Measurements from ENCODE around the gene KCNG1. TPM values are rescaled to one million over a fixed set of nuclear protein-coding genes. Genes with fewer than 3 reads are reported as not detected.

The KCNG1 gene
- total RNA-seq, 2 donors from 2014 or later, result 0.70 to 2.3 TPM

- Histone ChIP-seq H3K27me3 (peaks cover 0 to 7% of the 10 kb centered on the region in 2 donors), H3K4me3 (no peak overlapping the region), H3K36me3 (no peaks in the 10 kb centered on the region), H3K27ac (no peak overlapping the region), H3K9me3 (no peaks in the 10 kb centered on the region), H3K4me1 (peaks cover 0 to 16% of the 10 kb centered on the region in 2 donors)
- DNase-seq (ENCODE audit: low spot score), result no peak
- TF ChIP-seq CTCF (IDR thresholded peaks at IDR 0.05), result no peak
These were observed 2.2 kb downstream of the KCNG1 start for GRCh38 chr20:51020657-51021056.

- no peak for TF ChIP-seq CTCF (IDR thresholded peaks at IDR 0.05)
These were observed 3.0 kb downstream of the KCNG1 start for GRCh38 chr20:51019656-51020592.

GRCh38 chr20:51017251-51017650 is 5.7 kb downstream of the KCNG1 start:
- TF ChIP-seq CTCF (IDR thresholded peaks at IDR 0.05), result no peak
- Histone ChIP-seq H3K27ac (no peak overlapping the region), H3K4me1 (no peaks in the 10 kb centered on the region), H3K27me3 (no peaks in the 10 kb centered on the region), H3K4me3 (no peak overlapping the region), H3K36me3 (no peaks in the 10 kb centered on the region), H3K9me3 (no peaks in the 10 kb centered on the region)
- DNase-seq (ENCODE audit: low spot score), result no peak

More at GRCh38 chr20:51019656-51020592, 3.0 kb downstream of the KCNG1 start:
- Histone ChIP-seq H3K27ac (no peak overlapping the region), H3K27me3 (peaks cover 0 to 7% of the 10 kb centered on the region in 2 donors), H3K4me1 (peaks cover 0 to 16% of the 10 kb centered on the region in 2 donors), H3K9me3 (no peaks in the 10 kb centered on the region), H3K36me3 (no peaks in the 10 kb centered on the region), H3K4me3 (no peak overlapping the region)
- DNase-seq (ENCODE audit: low spot score), result no peak

- Histone ChIP-seq H3K9me3 (no peaks in the 10 kb centered on the region), H3K27ac (no peak overlapping the region), H3K4me1 (no peaks in the 10 kb centered on the region), H3K27me3 (no peaks in the 10 kb centered on the region), H3K36me3 (no peaks in the 10 kb centered on the region), H3K4me3 (no peak overlapping the region)
- no peak for TF ChIP-seq CTCF (IDR thresholded peaks at IDR 0.05)
- no peak for DNase-seq (ENCODE audit: low spot score)
These were observed 6.4 kb downstream of the KCNG1 start for GRCh38 chr20:51016521-51016920.

GRCh38 chr20:51014797-51015722 is 7.8 kb downstream of the KCNG1 start:
- Histone ChIP-seq H3K9me3 (no peaks in the 10 kb centered on the region), H3K4me1 (no peaks in the 10 kb centered on the region), H3K27ac (no peak overlapping the region), H3K27me3 (no peaks in the 10 kb centered on the region), H3K36me3 (no peaks in the 10 kb centered on the region), H3K4me3 (no peak overlapping the region)
- peak; percentile 60 for DNase-seq (ENCODE audit: low spot score)
- peak; percentile 31 to 67 for TF ChIP-seq CTCF (IDR thresholded peaks at IDR 0.05)

Measured in right atrium auricular region (tissue), 2 donors.